ENCODE results near the gene CAPNS1.

The CAPNS1 gene

GRCh38 chr19:36139120-36139472 is 770 bp upstream of the CAPNS1 start:
- Histone ChIP-seq H3K27me3 (ENCODE audit: insufficient read depth, poor library complexity, severe bottlenecking) (no peaks in the 10 kb centered on the region), H3K27ac (replicated peaks) (peak overlapping the region; percentile 94), H3K4me3 (replicated peaks; ENCODE audit: insufficient read depth, low read length) (peak overlapping the region; percentile 92)
- no peak for DNase-seq (ENCODE audit: low read depth in 1 of 2, low spot score in 1 of 2)
- no peak for TF ChIP-seq GABPA (IDR thresholded peaks at IDR 0.05; ENCODE audit: low read depth)
- no peak for TF ChIP-seq SPI1 (IDR thresholded peaks at IDR 0.05; ENCODE audit: borderline replicate concordance, low read depth)
- TF ChIP-seq, protein P1, sequence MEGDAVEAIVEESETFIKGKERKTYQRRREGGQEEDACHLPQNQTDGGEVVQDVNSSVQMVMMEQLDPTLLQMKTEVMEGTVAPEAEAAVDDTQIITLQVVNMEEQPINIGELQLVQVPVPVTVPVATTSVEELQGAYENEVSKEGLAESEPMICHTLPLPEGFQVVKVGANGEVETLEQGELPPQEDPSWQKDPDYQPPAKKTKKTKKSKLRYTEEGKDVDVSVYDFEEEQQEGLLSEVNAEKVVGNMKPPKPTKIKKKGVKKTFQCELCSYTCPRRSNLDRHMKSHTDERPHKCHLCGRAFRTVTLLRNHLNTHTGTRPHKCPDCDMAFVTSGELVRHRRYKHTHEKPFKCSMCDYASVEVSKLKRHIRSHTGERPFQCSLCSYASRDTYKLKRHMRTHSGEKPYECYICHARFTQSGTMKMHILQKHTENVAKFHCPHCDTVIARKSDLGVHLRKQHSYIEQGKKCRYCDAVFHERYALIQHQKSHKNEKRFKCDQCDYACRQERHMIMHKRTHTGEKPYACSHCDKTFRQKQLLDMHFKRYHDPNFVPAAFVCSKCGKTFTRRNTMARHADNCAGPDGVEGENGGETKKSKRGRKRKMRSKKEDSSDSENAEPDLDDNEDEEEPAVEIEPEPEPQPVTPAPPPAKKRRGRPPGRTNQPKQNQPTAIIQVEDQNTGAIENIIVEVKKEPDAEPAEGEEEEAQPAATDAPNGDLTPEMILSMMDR (IDR thresholded peaks at IDR 0.05; ENCODE audit: insufficient read depth, low read length): no peak
- no peak for TF ChIP-seq REST (IDR thresholded peaks at IDR 0.05; ENCODE audit: insufficient replicate concordance, low read depth)
- TF ChIP-seq POLR2AphosphoS5 (IDR thresholded peaks at IDR 0.05; ENCODE audit: low read depth): no peak

- no peak for TF ChIP-seq GABPA (IDR thresholded peaks at IDR 0.05; ENCODE audit: low read depth)
- TF ChIP-seq, protein P1 (IDR thresholded peaks at IDR 0.05; ENCODE audit: insufficient read depth, low read length): no peak
- no peak for TF ChIP-seq REST (IDR thresholded peaks at IDR 0.05; ENCODE audit: insufficient replicate concordance, low read depth)
- TF ChIP-seq POLR2AphosphoS5 (IDR thresholded peaks at IDR 0.05; ENCODE audit: low read depth): no peak
- no peak for TF ChIP-seq SPI1 (IDR thresholded peaks at IDR 0.05; ENCODE audit: borderline replicate concordance, low read depth)
- DNase-seq (ENCODE audit: low read depth in 1 of 2, low spot score in 1 of 2): peak; percentile 43 to 50
- Histone ChIP-seq H3K27ac (replicated peaks) (peak overlapping the region; percentile 94), H3K4me3 (replicated peaks; ENCODE audit: insufficient read depth, low read length) (peak overlapping the region; percentile 92), H3K27me3 (ENCODE audit: insufficient read depth, poor library complexity, severe bottlenecking) (no peaks in the 10 kb centered on the region)
Measured at GRCh38 chr19:36140304-36141038, 605 bp downstream of the CAPNS1 start.

DNA sequence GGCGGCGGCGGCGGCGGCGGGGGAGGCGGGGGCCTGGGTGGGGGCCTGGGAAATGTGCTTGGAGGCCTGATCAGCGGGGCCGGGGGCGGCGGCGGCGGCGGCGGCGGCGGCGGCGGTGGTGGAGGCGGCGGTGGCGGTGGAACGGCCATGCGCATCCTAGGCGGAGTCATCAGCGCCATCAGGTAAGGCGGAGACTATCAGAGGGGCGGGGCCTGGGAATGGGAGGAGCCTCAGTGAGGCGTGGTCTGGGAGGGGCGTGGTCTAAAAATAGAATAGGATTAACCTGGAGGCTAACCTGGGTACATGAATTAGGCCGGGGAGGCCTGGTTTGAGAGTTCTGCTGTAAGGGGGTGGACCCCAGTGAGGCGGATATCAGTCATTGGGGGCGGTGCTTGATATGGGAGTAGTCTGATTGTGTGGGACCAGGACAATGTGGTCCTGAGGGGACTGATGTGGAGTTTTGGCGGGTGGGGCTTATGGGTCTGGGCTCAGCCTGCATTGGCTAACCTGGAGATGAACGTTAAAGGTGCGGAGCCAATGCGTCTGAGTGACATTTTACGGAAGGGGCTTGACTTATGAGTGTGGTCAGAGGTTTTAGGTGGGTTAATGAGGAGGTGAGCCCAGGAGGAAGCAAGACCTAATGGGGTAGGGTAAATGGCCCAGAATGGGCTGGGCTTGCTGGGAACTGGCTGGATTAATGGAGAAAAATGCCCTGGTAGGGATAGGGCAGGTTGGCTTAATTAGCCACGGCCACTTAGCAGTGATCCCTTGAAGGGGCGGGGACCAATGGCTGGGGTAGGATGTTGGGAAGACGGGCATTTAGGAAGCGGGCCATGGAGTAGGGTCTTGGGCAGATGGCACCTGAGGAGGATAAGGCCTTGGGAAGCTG is 1.4 kb downstream of the CAPNS1 start:
- peak overlapping the region; percentile 94 for H3K27ac ChIP-seq (replicated peaks)
- TF ChIP-seq REST (IDR thresholded peaks at IDR 0.05; ENCODE audit: insufficient replicate concordance, low read depth) (no peak), POLR2AphosphoS5 (IDR thresholded peaks at IDR 0.05; ENCODE audit: low read depth) (0 out of 2 replicates have a peak, but pooled peaks have one; percentile 30)
- peak; percentile 70 to 89 for DNase-seq (ENCODE audit: low read depth in 1 of 2, low spot score in 1 of 2)
- H3K4me3 ChIP-seq (replicated peaks; ENCODE audit: insufficient read depth, low read length): peak overlapping the region; percentile 92
- H3K27me3 ChIP-seq (ENCODE audit: insufficient read depth, poor library complexity, severe bottlenecking): no peaks in the 10 kb centered on the region

All from HL-60 (cell line).